Stimulated activated CD8-positive, alpha-beta memory T cell treated with anti-CD3 and anti-CD28 coated beads, Interleukin-7, amount 100 ng/mL, for 48 hours (primary cell): Measurements from ENCODE around the gene ACADSB.

ENCODE experiments used
- DNase-seq, 2 donors: peaks; one replicate each; pipeline ENCODE4 v3.0.0-alpha.2; 2020; ENCODE audit warnings: low read depth in 1 of 2; ENCODE audit errors: extremely low read depth in 1 of 2

ACADSB gene

DNA sequence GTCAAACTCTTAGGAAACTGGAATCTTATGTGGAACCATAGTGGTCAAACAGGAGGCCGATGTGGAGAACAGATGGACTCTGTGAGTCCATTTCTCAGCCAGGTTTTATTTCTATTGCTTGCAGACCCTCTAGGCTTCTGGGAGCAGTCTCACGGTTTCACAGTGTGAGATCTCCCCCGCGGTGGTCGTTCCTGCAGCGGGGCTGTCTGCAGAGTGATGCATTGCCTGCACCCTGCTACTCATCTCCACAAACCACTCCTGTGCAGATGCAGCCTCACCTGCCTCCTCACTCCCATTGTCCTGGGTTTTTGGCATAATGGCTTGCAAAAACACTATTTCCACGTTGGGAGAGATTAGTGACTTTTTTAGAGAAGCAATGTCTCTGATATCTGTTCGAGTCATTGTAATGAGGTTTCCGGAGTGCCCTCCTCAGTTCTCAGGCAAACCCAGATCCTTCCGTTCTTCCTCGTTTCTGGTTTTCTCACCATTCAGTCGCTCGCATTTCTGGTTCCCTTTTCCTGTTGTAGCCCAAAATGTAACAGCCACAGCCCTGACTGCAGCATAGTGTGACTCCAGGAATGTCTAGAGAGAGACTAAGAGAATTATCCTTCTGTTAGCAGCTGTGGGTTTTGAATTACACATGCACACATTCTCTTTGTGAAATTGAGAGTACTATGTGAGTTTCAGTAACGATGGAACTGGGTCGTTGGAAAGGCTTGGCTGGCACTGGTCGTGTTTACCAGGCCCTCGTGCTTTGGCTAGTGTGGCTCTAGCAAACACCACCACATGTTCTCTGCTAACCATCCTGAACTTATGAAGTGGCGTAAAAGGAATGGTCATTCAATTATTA, 30.2 kb downstream of the ACADSB start:
- DNase-seq: no peak

DNA sequence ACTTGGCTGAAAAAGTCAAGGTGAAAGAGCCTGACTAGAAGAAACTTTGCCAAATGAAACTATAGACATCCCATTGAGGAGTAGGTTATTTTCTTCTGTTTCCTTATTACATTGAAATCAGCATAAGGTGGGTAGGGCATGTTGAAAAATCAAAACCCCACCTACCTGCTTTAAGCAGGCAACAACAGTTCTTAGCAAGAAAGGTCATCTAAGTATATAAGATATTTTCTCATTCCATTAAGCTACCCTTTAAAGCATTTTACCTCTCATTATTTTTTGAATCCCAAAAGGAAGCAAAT, 30.8 kb downstream of the ACADSB start:
- DNase-seq: no peak

DNA sequence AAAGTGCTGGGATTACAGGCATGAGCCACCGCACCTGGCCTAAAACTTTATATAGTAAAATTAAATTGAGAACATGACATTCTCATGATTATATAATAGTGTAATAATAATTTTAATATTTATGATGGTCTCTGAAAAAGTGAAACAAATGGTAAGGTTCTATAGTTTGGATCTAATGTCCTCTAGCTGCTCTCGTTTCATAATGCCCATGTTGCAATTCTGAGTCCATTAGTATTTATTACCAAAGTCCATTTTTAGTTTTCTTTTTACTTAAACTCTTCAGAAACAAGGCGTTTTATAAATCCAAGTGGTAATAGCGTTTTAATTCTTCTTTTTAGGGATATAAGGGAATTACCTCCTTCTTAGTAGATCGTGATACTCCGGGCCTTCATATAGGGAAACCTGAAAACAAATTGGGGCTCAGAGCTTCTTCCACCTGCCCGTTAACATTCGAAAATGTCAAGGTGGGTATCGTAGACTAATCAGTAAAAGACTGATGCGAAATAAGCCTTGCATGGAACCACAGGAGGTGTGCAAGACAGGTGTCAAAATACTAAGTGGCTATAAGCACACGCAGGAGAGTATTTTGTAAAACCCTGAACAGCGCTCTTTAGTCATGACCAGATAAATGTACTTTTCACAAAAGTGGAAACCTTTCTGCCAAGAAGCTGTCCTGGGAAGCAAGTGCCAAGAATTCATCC, 34.1 kb downstream of the ACADSB start:
- DNase-seq: no peak

DNA sequence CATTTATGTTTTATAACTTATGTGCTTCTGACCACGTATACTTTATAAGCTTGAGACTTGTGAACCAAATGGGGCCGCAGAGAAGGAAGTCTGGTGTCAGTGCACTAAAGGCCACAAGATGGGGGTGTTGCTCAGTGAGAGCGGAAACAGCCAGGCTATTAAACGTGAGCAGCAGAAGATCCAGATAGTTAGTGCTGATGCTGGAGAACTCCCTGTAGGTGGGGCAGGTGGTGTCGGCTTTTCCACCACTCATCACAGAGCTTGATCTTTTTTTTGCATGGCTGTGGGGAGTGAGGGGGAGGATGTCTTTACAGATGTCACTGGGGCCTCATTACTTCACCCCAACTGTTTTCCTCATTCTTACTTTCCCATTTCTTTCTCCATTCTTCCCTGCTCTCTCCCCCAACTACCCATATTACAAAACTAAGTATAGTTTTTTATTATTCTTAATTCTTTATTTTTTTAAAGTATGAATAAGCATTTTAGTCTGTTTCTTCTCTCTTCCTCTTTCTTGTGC, 34.7 kb downstream of the ACADSB start:
- DNase-seq: peak in 1 of 2 donors; percentile 5

DNA sequence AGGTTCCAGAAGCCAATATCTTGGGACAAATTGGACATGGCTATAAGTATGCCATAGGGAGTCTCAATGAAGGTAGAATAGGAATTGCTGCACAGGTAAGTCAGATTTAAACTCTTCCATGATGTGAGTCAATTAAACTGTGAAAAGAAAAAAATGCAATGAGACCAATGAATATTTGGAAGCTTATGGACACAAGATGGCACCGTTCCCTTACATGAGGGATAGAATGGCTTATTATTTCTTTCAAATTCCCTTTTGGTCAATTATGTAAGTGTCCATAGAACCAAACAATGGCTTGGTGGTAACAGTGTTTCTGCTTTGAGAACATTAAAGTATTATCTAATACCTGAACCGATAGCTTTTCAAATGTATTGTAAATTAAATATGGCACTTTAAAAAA, 35.6 kb downstream of the ACADSB start:
- no peak for DNase-seq

DNA sequence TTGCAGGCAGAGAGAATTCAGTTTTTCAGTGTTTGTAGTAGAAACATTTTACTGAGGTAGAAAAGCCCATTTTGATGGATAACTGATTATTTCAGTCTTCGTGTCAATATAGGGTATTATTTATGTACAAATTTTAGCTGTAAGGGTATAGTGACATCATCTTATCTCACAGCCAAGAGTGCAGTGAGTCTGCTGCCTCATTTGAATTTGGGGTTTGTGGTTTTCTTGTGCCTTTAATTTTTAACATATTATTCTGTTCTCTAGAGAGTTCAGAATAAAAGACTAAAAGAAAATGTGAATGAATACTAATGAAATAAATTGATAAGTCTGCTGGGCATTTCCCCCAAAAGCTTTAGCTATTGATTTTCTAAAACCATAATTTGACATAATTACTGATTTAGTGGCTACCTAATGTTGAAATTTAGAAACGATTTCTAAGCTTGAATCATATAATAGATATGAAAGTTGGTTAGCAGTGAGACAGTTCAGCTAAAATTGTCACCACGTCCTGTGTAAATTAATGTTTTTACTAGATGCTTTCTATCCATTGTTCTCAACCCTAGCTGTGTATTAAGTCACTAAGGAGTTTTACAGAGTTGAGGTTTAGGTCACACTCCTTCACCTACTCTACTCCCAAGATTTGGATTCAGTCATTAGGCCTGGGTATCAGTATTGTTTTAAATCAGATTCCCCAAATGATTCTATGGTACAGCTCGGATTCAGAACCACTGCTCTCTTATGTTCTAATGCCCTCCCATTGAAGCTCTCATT, 37.3 kb downstream of the ACADSB start:
- DNase-seq: no peak

DNA sequence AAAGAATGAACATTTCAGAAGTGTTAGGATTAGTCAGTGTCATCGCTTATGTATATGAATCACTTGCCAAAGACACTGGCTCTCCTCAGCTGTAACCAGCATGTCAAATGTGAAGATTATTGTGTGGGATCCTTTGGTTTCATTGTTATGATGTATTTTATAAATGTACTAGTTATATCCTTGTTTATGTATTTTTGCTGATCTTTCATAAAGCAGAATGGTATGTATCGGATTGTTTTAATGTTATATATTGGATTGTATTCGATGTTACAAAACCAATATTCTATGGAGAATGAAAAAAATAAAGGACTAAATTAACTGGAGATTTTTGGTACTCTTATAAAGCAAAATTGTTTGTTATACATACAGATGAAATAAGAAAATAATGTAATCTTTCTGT, 49.2 kb downstream of the ACADSB start:
- DNase-seq: no peak

DNA sequence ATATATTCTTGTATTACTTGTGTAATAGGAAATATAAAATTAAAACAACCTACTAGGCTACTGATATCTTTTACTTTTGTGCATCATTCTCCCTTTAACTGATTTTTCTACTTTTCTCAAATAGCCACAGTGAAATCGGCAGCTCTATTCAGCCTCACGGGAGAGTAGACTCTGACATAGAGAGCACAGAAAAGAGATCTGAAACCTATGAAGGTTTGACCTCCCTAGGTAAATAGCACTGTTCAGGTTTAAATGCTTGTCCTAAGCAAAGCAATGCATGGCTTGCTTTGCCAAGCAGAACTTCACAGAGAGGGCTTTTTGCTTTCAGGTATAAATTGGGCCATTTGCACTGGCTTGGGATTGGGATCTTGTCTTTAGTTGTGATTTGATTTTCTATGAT, 53.1 kb downstream of the ACADSB start:
- no peak for DNase-seq

DNA sequence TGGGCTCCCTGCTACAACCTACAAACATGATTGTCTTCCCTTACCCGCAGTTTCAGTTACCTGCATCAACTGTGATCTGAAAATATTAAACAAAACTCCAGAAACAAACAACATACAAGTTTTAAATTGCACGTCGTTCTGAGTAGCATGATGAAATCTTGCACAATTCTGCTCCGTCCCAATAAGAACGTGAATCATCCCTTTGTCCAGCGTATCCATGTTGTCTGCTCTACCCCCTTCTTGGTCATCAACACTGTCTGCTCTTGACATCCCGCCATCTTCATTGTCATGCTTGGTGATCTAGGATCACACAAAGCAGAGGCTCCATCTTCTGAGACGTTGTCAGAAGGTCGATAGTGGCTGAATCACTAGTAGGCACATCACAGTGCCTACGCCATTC, 53.9 kb downstream of the ACADSB start:
- no peak for DNase-seq

DNA sequence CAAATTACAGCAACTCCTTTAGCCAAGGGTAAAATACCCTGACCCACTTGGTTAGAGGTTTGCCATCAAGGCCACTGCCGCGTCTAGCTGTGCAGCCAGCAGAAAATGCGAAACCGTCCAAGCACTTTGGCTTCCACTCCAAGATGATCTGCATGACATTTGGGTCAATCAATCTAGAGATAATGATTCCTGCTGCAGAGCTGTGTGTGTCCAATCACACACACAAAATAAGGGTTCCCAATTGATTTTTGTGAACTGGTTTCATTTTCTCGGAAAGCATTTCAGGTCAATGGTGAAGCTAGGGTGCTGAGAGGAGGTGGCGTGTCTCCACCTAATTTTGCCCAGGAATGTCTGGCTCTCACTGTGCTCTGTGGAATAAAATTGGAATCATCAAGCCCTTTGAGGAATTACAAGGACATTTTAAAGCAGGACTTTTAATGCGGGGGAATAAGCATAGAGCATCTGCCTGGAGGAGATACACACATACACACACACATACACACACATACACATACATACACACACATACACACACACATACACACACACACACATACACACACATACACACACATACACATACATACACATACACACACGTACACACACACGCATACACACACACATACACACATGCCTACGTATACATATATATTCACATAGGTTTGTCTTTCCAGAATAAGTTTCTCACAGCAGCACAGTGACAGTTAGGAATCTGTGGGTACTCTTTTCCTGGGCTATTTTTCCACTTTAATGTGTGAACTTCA, 59.5 kb downstream of the ACADSB start:
- no peak for DNase-seq

DNA sequence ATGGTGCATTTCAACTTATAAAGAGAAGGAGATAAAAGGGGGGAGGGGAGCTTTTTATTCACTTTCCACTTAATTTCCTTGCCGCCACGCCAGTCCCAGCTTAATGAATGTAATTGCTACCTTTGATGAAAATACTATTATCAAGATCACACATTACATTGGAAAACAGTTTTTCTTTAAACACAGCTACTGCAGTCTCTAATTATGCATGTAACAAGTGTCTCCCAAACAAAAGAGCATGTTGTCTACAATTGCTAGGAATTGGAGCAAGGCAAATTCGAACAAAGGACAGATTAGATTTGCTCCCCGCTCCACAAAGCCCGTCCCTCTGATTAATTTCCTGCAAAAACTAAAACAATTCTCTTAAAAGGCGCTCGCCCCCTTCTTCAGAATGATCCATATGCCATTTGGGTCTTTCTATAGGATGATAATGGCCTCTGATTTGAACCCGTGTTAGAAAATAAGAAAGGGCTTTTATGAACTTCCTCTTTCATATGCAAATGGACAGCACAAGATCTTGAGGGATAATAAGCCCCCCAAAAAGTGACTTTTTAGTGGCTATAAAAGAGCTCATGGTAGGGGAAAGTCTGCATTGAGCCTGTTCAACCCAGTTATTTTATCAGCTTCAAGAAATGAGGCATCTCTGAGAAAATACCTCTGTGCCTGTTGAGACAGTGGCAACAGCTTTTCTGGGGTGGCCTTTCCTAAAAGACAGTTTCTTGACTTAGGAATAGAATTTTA, 60.6 kb downstream of the ACADSB start:
- DNase-seq: no peak

DNA sequence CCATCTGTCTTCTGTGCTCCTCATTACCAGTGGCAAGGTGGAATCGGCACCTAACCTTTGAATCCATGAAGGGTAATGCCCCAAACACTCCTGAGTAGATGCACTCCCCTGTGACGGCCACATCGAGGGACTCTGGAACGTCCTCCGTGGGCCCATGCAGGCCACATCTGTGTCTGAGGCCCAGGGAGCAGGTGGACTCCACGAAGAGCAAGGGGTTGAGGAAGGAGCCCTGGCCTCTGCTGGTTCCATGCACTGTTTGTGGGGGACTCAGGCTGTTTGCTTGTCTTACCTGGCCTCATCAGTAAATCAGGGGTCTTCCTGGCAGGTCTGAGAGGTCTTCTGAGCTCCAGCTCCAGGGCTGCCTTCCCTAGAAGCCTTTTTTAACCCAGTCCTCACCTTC, 64.4 kb downstream of the ACADSB start:
- no peak for DNase-seq

DNA sequence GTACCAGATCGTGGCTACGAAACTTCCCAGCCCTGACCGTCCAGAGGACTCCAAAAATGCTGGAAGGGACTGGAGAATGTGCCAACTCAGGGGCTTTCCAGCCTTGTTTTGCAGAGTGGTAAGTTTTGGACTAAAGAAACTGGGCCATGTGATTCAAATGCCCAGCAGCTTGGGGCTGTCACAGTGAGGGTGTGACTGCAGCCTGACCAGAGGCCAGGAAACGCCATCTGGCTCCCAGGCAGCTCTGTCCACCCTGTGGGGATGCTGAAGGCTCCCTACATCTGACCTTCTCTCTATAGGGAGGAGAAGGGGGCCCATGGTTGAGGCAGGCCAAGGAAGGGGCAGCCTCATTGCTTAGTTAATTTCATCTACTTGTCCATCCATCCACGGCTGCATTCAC, 65.4 kb downstream of the ACADSB start:
- DNase-seq: no peak

DNA sequence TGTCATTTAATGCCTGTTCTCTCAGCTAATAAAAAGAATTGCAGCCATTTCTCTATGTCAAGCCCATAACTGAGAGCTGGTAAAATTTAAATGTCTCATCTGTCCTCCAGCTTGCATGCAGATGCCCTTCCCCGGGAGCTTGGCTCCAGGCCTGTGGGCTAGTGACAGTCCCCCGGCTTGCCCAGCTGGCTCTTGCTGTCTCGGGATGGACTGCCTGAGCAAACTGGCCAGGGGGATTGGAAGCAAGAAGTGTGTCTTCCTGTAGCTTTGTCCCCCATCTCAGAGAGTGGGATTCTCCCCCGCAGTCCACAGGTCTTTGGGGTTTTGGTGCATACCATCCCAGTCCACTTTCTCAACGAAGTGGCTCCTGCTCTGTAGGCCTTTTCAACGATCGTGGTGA, 73.1 kb downstream of the ACADSB start:
- no peak for DNase-seq

DNA sequence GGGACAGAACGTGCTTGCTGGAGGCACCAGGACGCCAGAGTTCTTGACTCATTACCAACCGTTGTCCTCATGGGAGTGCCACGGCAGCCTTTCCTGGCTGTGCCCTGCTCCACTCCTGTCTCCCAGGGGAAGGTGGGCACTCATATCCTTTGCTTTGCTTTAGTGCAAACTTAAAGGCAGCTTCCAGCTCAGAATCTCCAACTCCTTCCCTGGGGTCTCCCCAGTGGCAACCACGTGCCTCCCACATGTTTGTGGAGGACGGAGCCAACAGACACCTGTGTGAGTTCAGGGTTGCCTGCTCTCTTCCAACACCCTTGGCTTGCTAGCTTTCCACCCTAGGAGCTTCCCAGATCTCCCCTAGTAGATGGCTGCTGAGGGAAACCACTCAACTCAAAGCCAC, 75.0 kb downstream of the ACADSB start:
- DNase-seq: no peak

DNA sequence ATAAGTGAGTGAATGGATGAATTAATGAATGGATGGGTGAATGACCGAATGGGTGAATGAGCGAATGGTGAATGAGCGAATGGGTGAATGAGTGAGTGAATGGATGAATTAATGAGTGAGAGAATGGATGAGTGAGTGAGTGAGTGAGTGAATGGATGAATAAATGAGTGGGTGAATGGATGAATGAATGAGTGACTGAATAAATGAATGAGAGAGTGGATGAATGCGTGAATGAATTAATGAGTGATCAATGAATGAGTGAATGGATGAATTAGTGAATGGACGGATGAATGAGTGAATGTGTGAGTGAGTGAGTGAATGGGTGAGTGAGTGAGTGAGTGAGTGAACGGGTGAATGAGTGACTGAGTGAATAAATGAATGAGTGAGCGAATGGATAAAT, 77.5 kb downstream of the ACADSB start:
- DNase-seq: no peak

DNA sequence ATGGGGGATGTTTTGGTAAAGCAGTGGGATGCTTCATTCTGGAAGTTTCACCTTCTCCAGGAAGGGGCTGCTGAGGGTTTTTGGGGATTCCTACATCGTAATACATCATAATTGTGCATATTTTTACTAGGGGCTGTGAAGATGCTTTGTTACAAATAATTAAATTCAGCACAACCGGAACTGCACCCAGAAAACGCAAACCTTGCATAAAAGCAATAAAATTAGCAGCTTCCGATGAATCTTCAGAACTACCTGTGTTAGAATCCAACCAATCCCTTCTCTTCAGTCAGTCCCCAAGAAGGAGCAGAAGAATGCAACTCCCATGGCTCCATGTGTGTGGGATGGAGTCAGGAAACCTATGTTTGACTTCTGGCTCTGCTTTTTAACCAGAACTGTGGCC, 78.5 kb downstream of the ACADSB start:
- no peak for DNase-seq

DNA sequence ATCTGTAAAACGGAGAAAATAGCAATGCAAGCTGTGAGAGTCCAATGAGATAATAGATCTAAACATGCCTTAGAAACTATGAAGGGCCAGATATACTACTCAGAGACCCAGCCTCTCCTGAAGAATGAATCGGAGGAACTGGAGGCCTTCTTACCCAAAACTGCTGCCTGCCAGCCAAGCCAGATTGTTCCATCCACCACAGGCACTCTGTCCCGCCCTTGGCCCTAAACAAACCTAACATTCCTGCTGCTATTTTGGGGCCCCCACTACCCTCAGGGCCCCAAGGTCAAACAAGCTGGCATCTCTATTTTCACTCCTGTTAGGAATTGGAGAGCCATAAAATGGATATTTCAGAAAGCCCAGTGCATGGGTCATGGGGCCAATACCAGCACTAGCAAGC, 79.0 kb downstream of the ACADSB start:
- no peak for DNase-seq

DNA sequence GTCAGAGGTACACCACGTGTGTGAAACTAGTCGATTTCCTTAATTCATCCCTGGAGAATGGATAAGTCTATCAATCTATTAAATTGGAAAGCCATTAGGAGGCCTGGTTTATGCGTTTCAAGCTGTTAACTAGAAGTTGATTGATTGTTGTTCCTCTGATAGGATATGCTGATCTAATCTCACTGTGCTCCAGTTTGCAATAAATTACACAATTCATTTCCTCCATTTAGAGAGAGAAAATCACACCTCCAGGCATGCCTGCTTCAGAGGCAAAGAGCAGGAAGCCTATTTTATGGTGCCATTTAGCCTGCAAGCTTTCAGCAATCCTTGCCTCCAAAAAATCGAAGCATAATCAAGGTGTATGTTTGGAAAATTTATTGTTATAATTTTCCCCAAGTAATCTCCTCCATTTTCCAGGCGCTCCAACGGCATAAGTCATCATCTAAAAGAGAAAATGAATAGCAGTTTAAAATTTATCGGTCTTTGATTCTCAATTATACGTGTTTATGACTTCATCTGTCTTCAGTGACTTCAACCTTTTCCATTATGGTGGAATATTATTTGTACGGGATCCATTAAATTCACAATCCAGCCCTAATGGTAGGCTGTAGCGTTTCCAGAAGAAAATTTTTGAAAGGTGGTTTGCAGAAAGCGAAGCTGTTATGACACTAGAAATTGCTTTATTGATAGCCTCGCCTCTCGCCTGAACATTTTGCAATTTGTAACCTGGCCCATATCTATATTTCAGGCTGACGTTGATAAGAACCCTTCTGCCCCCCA, 84.0 kb downstream of the ACADSB start:
- DNase-seq: no peak

DNA sequence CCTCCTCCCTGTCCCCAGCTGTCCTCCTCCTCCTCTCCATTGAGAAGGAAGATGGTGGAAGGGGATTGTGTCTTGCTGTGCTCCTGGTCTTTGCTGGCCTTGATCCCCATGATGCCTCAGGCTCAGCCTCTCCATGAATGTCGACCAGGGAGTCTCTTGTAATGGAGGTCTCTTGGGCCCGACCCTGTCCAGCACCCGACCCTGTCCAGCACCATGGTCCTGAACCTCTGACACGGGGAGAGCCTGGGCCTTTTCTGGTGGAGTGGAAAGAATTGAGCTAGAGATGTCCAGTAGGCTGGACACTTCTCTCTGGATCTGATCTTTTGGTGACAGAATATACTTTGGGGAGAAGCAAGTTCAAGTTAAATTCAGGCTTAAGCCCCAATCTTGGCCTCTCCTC, 84.7 kb downstream of the ACADSB start:
- DNase-seq: no peak
